ENCODE data around the gene HSD17B4.
"Not testable (repeated sequence)": the region's sequence is repeated elsewhere in the genome, so short reads cannot be mapped to it uniquely, and the experiment has no call there.

DNA sequence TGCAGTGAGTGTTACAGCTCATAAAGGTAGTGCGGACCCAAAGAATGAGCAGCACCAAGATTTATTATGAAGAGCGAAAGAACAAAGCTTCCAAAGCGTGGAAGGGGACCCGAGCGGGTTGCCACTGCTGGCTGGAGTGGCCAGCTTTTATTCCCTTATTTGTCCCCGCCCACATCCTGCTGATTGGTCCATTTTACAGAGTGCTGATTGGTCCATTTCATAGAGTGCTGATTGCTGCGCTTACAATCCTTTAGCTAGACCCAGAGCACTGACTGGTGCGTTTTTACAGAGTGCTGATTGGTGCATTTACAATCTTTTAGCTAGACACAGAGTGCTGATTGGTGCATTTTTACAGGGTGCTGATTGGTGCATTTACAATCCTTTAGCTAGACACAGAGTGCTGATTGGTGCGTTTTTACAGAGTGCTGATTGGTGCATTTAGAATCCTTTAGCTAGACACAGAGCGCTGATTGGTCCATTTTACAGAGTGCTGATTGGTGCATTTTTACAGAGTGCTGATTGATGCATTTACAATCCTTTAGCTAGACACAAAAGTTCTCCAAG lies 19.5 kb upstream of the HSD17B4 start:
- TF ChIP-seq, protein P1, sequence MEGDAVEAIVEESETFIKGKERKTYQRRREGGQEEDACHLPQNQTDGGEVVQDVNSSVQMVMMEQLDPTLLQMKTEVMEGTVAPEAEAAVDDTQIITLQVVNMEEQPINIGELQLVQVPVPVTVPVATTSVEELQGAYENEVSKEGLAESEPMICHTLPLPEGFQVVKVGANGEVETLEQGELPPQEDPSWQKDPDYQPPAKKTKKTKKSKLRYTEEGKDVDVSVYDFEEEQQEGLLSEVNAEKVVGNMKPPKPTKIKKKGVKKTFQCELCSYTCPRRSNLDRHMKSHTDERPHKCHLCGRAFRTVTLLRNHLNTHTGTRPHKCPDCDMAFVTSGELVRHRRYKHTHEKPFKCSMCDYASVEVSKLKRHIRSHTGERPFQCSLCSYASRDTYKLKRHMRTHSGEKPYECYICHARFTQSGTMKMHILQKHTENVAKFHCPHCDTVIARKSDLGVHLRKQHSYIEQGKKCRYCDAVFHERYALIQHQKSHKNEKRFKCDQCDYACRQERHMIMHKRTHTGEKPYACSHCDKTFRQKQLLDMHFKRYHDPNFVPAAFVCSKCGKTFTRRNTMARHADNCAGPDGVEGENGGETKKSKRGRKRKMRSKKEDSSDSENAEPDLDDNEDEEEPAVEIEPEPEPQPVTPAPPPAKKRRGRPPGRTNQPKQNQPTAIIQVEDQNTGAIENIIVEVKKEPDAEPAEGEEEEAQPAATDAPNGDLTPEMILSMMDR (IDR thresholded peaks at IDR 0.05 in 2 of 3, conservative IDR thresholded peaks at IDR 0.05 in 1 of 3; ENCODE audit: borderline replicate concordance in 1 of 3, insufficient read depth in 1 of 3, low read depth in 2 of 3, low read length in 2 of 3): not testable (repeated sequence)
- not testable (repeated sequence) for TF ChIP-seq JUND (IDR thresholded peaks at IDR 0.05); EZH2phosphoT487 (IDR thresholded peaks at IDR 0.05; ENCODE audit: borderline replicate concordance); RAD21 (IDR thresholded peaks at IDR 0.05; ENCODE audit: low read depth); SIN3A (IDR thresholded peaks at IDR 0.05; ENCODE audit: low read depth); EGR1 (IDR thresholded peaks at IDR 0.05; ENCODE audit: low read depth)

Data from HCT116 (cell line).